Mucosa of rectum (tissue), 2 donors: ENCODE data around the gene CDKN1C.
A peak's percentile ranks its signal among the peaks of the same experiment; 100 is the strongest.

Source experiments
- H3K27ac ChIP-seq, 2 donors: one replicate each; pipeline ENCODE4 v1.7.0; 2013; ENCODE audit warnings: inconsistent platforms in 2 of 2, low read depth in 2 of 2, low read length in 2 of 2
- H3K27me3 ChIP-seq, 2 donors: one replicate each; pipeline ENCODE4 v1.7.0; 2013; ENCODE audit warnings: low read length in 2 of 2; ENCODE audit not compliant: control insufficient read depth in 2 of 2, insufficient read depth in 2 of 2
- H3K36me3 ChIP-seq, 2 donors: one replicate each; pipeline ENCODE4 v1.7.0; 2013; ENCODE audit warnings: low read length in 2 of 2; ENCODE audit not compliant: control insufficient read depth in 2 of 2, insufficient read depth in 2 of 2
- H3K4me1 ChIP-seq, 2 donors: one replicate each; pipeline ENCODE4 v1.7.0; 2013; ENCODE audit warnings: low read length in 2 of 2, mild to moderate bottlenecking in 1 of 2; ENCODE audit not compliant: control insufficient read depth in 2 of 2, insufficient read depth in 2 of 2
- H3K4me3 ChIP-seq, 2 donors: one replicate each; pipeline ENCODE4 v1.7.0; 2013; ENCODE audit warnings: low read length in 2 of 2
- H3K9ac ChIP-seq, 2 donors: one replicate each; pipeline ENCODE4 v1.7.0; 2013; ENCODE audit warnings: low read length in 2 of 2, low read depth in 1 of 2, mild to moderate bottlenecking in 1 of 2
- H3K9me3 ChIP-seq, 2 donors: one replicate each; pipeline ENCODE4 v1.7.0; 2013; ENCODE audit warnings: low read length in 2 of 2; ENCODE audit not compliant: control insufficient read depth in 2 of 2
- donor health status: healthy.
- donor health status: Normal muscosa, but diverticular disease.

The CDKN1C gene

DNA sequence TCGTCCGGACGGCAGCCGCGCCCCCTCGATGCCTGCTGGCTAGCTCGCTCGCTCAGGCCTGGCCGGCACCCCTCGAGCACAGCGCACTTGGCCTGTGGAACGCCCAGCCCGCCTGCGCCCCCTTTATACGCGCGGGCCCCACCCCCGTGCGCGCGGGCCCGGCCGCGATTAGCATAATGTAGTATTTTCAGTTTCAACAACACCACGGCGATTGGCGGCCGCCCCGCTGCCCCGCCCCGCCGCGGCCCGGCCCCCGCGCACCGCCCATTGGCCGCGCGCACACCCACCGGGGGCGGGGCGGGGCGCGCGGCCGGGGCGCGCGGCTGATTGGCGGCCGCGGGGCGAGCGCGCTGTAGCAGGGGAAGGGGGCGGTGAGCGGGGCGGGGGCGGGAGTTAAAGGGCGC, at the start of gene CDKN1C:
Gene CDKN1C, minus strand, starts transcription at position 98 of the 404 bp plus-strand sequence. CDS start 319 bp downstream, outside the sequence.
- Histone ChIP-seq H3K4me3 (peak within 1 kb of the TSS; percentile 73 to 83), H3K27me3 (peaks cover 3 to 8% of the 10 kb centered on the region in 2 donors), H3K9ac (peak within 1 kb of the TSS; percentile 60 to 81), H3K9me3 (no peaks in the 10 kb centered on the region), H3K4me1 (peaks cover 12 to 16% of the 10 kb centered on the region in 2 donors), H3K27ac (peak within 1 kb of the TSS; percentile 70), H3K36me3 (no peaks in the 10 kb centered on the region)

DNA sequence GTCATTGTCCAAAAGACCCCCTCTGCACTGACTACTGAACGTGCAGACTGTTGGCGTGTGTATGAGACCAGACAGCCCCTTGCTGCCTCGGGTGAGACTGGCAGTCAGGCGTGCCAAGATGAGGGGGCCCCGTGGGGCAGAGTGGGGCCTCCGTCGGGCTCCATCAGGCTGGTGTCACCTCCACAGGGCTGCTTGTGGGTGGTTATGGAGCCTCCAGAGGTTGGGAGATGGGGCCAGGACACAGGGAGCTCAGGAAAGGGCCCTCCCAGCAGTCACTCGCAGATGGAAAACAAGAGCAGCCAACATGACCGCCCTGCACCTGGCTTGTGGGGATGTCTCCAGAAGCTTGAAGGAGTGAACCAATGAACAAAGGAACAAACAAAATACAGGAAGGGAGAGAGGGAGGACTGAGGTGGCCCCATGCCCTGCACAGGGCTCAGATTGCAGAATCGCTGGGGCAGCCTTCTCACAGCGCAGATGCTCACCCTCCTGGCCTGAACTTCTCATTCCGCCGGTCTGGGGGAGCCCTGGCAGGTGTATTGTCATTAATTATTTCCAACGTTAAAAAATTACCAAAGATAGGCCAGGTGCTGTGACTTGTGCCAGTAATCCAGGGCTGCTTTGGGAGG, 49.1 kb upstream of the CDKN1C start:
- Histone ChIP-seq H3K9me3 (peaks cover 6% of the 10 kb centered on the region in 2 donors), H3K9ac (no peak overlapping the region), H3K36me3 (no peaks in the 10 kb centered on the region), H3K27ac (no peak overlapping the region), H3K4me3 (no peak overlapping the region), H3K27me3 (no peaks in the 10 kb centered on the region), H3K4me1 (peaks cover 9 to 20% of the 10 kb centered on the region in 2 donors)

DNA sequence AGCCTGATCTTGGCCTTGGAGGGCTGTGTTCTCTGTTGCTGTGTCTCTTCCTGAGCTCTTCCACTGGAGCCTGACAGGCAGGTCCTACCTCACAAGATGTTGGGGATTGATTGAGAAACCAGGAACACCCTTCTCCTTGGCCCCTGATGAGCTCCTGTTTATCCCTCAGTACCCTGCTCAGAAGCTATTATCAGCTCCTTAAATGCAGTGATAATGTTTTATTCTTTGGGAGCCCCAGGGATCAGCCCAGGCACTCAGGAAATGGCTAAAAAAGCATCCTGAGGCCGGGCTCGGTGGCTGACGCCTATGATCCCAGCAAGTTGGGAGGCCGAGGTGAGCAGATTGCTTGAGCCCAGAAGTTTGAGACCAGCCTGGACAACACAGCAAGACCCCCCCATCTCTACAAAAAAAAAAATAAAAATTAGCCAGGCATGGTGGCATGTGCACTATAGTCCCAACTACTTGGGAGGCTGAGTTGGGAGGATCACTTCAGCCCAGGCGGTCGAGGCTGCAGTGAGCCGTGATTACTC, 48.5 kb upstream of the CDKN1C start:
- Histone ChIP-seq H3K27me3 (no peaks in the 10 kb centered on the region), H3K9ac (no peak overlapping the region), H3K36me3 (no peaks in the 10 kb centered on the region), H3K4me3 (no peak overlapping the region), H3K27ac (no peak overlapping the region), H3K9me3 (peaks cover 6% of the 10 kb centered on the region in 2 donors), H3K4me1 (peaks cover 9 to 21% of the 10 kb centered on the region in 2 donors)

DNA sequence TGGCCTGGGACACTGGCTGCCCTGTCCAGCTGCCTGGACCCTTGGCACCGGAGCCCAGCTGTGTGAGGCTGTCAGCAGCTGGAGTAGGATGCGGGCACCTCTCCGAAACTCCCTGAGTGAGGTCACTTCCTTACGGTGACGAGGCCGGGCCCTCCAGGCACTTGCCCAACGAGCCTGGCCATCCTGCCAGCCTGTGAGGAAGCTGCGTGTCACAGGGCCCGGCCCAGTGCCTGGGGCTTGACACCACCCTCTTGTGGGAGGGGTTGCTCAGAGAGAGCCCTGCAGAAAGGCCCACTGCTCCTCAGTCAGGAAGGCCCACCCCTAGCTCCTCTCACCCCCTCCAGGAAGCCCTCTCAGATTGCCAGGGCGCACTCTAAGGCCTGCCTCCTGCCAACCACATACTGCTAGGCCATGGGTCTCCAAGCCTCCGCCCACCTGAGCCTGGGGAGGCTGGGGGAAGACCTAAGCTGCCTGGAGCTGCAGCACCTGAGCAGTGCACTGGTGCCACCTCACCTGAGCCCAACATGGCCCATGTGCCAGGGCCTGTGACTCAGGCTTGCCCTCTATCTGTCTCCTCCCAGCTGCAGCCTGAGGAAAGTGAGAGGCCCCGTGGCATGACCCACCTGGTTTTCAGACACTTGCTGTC, 47.9 kb upstream of the CDKN1C start:
- Histone ChIP-seq H3K27me3 (no peaks in the 10 kb centered on the region), H3K36me3 (no peaks in the 10 kb centered on the region), H3K4me1 (peaks cover 13 to 21% of the 10 kb centered on the region in 2 donors), H3K27ac (no peak overlapping the region), H3K9me3 (peaks cover 4 to 6% of the 10 kb centered on the region in 2 donors), H3K4me3 (no peak overlapping the region), H3K9ac (peak overlapping the region in 1 of 2 donors; percentile 44)

DNA sequence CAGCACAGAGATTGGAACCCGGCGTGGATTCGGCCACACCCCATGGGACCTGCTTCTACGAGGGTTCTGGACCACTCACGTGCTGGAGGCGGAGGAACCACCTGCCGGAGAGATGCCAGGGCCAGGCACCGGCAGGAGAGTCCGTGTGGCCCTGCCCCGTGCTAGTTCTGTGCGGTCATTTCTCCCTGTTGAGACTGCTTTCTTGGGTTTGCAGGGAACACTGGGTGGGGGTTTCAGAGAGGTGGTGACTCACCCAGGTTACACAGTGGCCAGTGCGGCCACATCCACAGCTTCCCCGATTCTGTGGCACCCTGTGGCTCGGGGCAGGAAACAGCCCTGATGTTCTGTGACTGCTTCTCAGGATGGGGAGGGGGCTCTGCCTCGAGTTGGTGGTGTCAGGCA, 47.3 kb upstream of the CDKN1C start:
- H3K27me3 ChIP-seq: peaks cover 0 to 2% of the 10 kb centered on the region in 2 donors
- H3K36me3 ChIP-seq: no peaks in the 10 kb centered on the region
- peaks cover 4 to 5% of the 10 kb centered on the region in 2 donors for H3K9me3 ChIP-seq
- peaks cover 15 to 26% of the 10 kb centered on the region in 2 donors for H3K4me1 ChIP-seq
- H3K4me3 ChIP-seq: no peak overlapping the region
- H3K9ac ChIP-seq: peak overlapping the region in 1 of 2 donors; percentile 44
- H3K27ac ChIP-seq: no peak overlapping the region

DNA sequence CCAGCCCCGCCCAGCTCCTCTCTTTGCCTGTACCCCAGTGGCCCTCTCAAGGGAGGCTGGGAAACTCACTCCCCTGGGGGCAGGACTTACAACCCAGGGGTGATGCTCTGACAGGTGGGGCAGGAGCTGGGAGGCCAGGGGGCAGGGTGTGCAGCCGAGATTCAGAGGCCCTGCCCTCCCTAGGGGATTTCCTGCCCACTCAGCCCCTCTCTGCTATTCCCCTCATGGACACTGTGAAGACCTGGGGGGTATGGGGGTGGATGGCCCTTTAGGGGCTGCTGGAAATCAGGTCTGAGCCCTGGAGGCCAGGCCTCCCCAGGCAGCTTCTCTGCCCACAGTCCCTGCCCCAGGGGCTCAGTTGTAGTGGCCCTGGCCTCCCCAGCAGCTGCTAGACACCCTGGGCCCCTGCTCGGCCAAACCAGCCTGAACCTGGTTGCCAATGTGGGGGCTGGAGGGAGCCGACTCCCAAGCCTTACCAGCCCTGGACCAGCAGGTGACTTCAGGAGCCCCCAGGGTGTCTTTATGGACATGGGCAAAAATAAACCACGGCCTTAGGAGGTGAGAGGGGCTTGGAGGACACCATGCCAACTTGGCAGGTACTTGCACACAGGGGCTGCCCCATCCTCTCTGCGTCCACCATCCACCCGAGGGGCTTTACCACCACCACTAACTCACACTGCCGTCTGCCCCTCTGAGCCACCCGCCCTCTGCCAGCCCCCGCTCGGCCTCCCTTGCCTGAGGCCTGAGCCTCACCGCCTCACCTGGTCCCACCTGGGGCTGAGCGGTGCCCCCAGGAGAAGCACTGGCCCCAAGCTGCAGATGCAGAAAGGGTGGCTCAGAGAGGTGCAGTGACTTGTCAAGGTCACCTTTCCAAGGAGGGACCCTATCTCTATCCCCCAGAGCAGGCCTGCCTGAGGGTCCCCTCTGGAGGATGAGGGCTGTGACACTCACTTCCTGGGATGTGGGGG, 46.5 kb upstream of the CDKN1C start:
- H3K9me3 ChIP-seq: no peaks in the 10 kb centered on the region
- no peak overlapping the region for H3K4me3 ChIP-seq
- H3K9ac ChIP-seq: no peak overlapping the region
- H3K27ac ChIP-seq: no peak overlapping the region
- H3K36me3 ChIP-seq: no peaks in the 10 kb centered on the region
- peaks cover 0 to 2% of the 10 kb centered on the region in 2 donors for H3K27me3 ChIP-seq
- H3K4me1 ChIP-seq: peaks cover 21 to 33% of the 10 kb centered on the region in 2 donors

DNA sequence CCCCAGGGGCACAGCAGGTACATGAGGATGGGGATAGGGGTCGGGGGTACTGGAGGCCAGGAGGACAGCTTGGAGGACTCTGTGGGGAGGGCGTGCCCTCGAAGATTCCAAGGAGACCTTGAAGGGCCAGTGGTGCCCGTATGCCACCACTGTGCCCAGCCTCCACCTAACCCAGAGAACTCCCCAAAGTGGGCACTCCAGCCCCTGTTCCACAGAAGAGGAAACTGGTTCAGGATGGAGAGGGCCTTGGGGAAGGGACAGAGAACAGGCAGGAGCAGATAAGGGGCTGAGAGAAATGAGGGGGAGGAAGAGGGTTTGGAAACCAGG, 45.8 kb upstream of the CDKN1C start:
- peaks cover 0 to 2% of the 10 kb centered on the region in 2 donors for H3K27me3 ChIP-seq
- peaks cover 21 to 35% of the 10 kb centered on the region in 2 donors for H3K4me1 ChIP-seq
- H3K27ac ChIP-seq: no peak overlapping the region
- no peak overlapping the region for H3K4me3 ChIP-seq
- no peaks in the 10 kb centered on the region for H3K36me3 ChIP-seq
- H3K9me3 ChIP-seq: no peaks in the 10 kb centered on the region
- H3K9ac ChIP-seq: no peak overlapping the region

DNA sequence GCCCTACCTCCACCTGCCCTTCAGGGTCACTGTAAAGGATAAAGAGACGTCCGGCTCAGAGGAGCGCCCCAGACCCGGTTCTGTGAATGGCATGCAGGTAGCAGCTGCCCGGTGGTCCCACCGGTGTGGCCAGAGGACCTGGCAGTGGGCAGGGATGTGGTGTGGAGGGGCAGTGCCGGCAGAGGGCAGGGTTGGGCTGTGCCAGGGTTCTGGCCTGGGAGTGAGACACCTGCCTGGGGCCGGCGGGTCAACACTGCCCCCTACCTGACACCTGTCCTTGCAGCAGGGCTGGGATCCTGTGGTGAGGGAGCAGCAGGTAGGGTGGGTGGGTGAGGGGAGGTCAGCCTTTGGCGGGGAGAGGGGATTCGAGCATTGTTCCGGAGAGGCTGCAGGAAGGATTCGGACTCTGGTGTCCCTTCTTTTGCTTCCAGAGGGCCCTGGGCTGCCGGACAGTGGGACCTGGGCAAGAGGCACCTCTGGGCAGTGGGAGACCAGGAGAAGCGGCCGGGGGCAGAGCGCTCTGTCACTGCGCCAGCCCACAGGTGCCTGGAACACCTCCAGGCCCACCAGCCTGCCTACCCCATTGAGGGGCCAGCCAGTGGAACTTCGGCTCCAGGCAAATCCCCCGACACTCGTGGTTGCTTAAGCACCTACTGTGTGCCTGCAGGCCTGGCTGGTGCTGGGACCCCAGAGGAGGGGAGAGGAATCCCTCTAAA, 45.3 kb upstream of the CDKN1C start:
- Histone ChIP-seq H3K4me1 (peaks cover 21 to 35% of the 10 kb centered on the region in 2 donors), H3K9me3 (no peaks in the 10 kb centered on the region), H3K9ac (peak overlapping the region; percentile 78 to 79), H3K27me3 (peaks cover 0 to 2% of the 10 kb centered on the region in 2 donors), H3K4me3 (peak overlapping the region; percentile 70 to 78), H3K36me3 (no peaks in the 10 kb centered on the region), H3K27ac (peak overlapping the region; percentile 90 to 96)

DNA sequence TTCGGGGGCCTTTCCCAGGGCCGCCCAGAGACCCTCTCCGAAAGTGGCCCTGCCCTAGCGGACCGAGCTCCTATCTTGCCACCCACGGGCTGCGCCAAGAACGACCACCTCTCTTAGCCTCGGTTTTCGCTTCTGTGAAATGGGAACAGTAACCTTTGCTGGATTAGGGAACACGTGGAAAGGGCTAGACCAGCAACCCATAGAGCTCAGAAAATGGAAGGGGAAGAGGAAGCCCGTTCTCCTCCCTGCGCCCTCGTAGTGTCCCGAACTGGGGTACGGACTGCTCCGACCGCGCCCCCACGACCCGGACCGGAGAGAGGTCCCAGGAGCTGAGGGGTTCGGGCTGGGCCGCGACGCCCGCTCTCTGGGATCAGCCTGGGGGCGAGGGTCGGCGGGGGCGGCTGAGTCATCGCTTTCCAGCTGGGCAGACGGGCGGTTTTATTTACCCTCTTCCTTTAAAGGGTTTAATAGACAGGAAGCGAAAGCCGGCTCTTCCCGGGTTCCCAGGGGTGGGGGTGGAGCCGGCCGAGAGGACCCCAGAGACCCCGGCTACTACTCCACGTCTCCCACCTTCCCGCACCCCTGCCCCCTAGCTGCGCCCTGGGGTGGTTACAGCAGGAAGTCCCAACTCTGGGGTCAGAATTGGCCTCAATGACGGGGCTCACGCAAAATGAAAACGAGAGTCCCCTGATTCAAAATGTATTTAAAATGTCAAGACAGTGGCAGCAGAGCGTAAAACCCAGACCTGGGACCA, 44.6 kb upstream of the CDKN1C start:
- Histone ChIP-seq H3K9ac (peak overlapping the region; percentile 78 to 79), H3K4me1 (peaks cover 23 to 38% of the 10 kb centered on the region in 2 donors), H3K36me3 (no peaks in the 10 kb centered on the region)

More for the DNA sequence above, 44.6 kb upstream of the CDKN1C start:
- H3K27me3 ChIP-seq: peaks cover 0 to 2% of the 10 kb centered on the region in 2 donors
- H3K9me3 ChIP-seq: no peaks in the 10 kb centered on the region
- peak overlapping the region; percentile 90 to 96 for H3K27ac ChIP-seq
- peak overlapping the region; percentile 70 to 78 for H3K4me3 ChIP-seq
